ENCODE measurements around the gene GPER1. TPM values are rescaled to one million over a fixed set of nuclear protein-coding genes. Genes with fewer than 3 reads are reported as not detected.

The GPER1 gene
- total RNA-seq, 1 experiment from 2014 or later, result 4.9 TPM

GRCh38 chr7:1090686-1091643 is 3.1 kb downstream of the GPER1 start:
- no peaks in the 10 kb centered on the region for H3K36me3 ChIP-seq (ENCODE audit: low read depth, low read length)
- peaks cover 5% of the 10 kb centered on the region for H3K79me2 ChIP-seq (ENCODE audit: low read length)
- no peak overlapping the region for H3K4me2 ChIP-seq (ENCODE audit: low read length)
- BruUV-seq (replicated peaks), result no TSS peak
- no peak overlapping the region for H3K27ac ChIP-seq (ENCODE audit: low read length)
- CTCF ChIA-PET, result interaction anchor here (0.9 kb wide), 1 partner anchor 98 kb away, joined by 3 read pairs; no protein-coding TSS in a partner anchor
- peaks cover 31% of the 10 kb centered on the region for H3K4me1 ChIP-seq (ENCODE audit: insufficient read depth, low read length)
- no peaks in the 10 kb centered on the region for H3K27me3 ChIP-seq (ENCODE audit: low read length)
- H3K9me3 ChIP-seq (ENCODE audit: low read length), result no peaks in the 10 kb centered on the region
- H4K20me1 ChIP-seq (ENCODE audit: low read length), result no peaks in the 10 kb centered on the region
- no peak overlapping the region for H2AFZ ChIP-seq (ENCODE audit: low read length)
- H3K4me3 ChIP-seq (ENCODE audit: low read length), result no peak overlapping the region
- ATAC-seq (peak; percentile 15), DNase-seq (peak; percentile 9)
- no peaks in the 10 kb centered on the region for H3K9me2 ChIP-seq (replicated peaks; ENCODE audit: low read length)
- no peak for TF ChIP-seq EZH2phosphoT487 (IDR thresholded peaks at IDR 0.05; ENCODE audit: borderline replicate concordance, low read length)
- no peak for TF ChIP-seq EZH2 (IDR thresholded peaks at IDR 0.05; ENCODE audit: low read length, unreplicated experiment)
- no peak for TF ChIP-seq CTCF (conservative IDR thresholded peaks at IDR 0.05; ENCODE audit: low read depth, low read length)
- no peaks in the 10 kb centered on the region for H3F3A ChIP-seq (ENCODE audit: low read length, unreplicated experiment)
- intact Hi-C loops (cut with micrococcal nuclease), result no loop called here
- POLR2A ChIA-PET (ENCODE audit: unreplicated experiment), result no interaction called here
- H3K9ac ChIP-seq (ENCODE audit: low read length), result no peak overlapping the region

- Histone ChIP-seq H2AFZ (ENCODE audit: low read length) (no peak overlapping the region), H3F3A (ENCODE audit: low read length, unreplicated experiment) (no peaks in the 10 kb centered on the region), H3K9me3 (ENCODE audit: low read length) (no peaks in the 10 kb centered on the region), H3K27me3 (ENCODE audit: low read length) (no peaks in the 10 kb centered on the region), H3K4me1 (ENCODE audit: insufficient read depth, low read length) (peaks cover 24% of the 10 kb centered on the region), H3K79me2 (ENCODE audit: low read length) (peaks cover 5% of the 10 kb centered on the region), H3K27ac (ENCODE audit: low read length) (no peak overlapping the region), H3K4me3 (ENCODE audit: low read length) (no peak overlapping the region), H3K9me2 (replicated peaks; ENCODE audit: low read length) (no peaks in the 10 kb centered on the region), H3K4me2 (ENCODE audit: low read length) (no peak overlapping the region), H3K36me3 (ENCODE audit: low read depth, low read length) (no peaks in the 10 kb centered on the region), H4K20me1 (ENCODE audit: low read length) (no peaks in the 10 kb centered on the region), H3K9ac (ENCODE audit: low read length) (no peak overlapping the region)
- no TSS peak for BruUV-seq (replicated peaks)
- ATAC-seq (no peak), DNase-seq (no peak)
- ChIA-PET POLR2A (ENCODE audit: unreplicated experiment) (no interaction called here), CTCF (interaction anchor here (0.9 kb wide), 1 partner anchor 98 kb away, joined by 3 read pairs; no protein-coding TSS in a partner anchor)
- intact Hi-C loops (cut with micrococcal nuclease), result no loop called here
- no peak for TF ChIP-seq EZH2 (IDR thresholded peaks at IDR 0.05; ENCODE audit: low read length, unreplicated experiment)
- TF ChIP-seq EZH2phosphoT487 (IDR thresholded peaks at IDR 0.05; ENCODE audit: borderline replicate concordance, low read length), result no peak
- no peak for TF ChIP-seq CTCF (conservative IDR thresholded peaks at IDR 0.05; ENCODE audit: low read depth, low read length)
Observed at GRCh38 chr7:1091644-1092027, 3.7 kb downstream of the GPER1 start.

- POLR2A ChIA-PET (ENCODE audit: unreplicated experiment), result no interaction called here
- CTCF ChIA-PET, result no interaction called here
Observed at GRCh38 chr7:1092161-1092632, 4.3 kb downstream of the GPER1 start.

More at GRCh38 chr7:1092161-1092632, 4.3 kb downstream of the GPER1 start:
- no peak overlapping the region for H3K27ac ChIP-seq (ENCODE audit: low read length)
- H2AFZ ChIP-seq (ENCODE audit: low read length), result no peak overlapping the region
- H4K20me1 ChIP-seq (ENCODE audit: low read length), result no peaks in the 10 kb centered on the region
- peaks cover 21% of the 10 kb centered on the region for H3K4me1 ChIP-seq (ENCODE audit: insufficient read depth, low read length)
- H3K9ac ChIP-seq (ENCODE audit: low read length), result no peak overlapping the region
- intact Hi-C loops (cut with micrococcal nuclease), result no loop called here
- DNase-seq (no peak), ATAC-seq (no peak)
- H3K36me3 ChIP-seq (ENCODE audit: low read depth, low read length), result no peaks in the 10 kb centered on the region
- no peak overlapping the region for H3K4me3 ChIP-seq (ENCODE audit: low read length)
- peaks cover 5% of the 10 kb centered on the region for H3K79me2 ChIP-seq (ENCODE audit: low read length)
- no peaks in the 10 kb centered on the region for H3K9me2 ChIP-seq (replicated peaks; ENCODE audit: low read length)
- TF ChIP-seq CTCF (conservative IDR thresholded peaks at IDR 0.05; ENCODE audit: low read depth, low read length) (no peak), EZH2 (IDR thresholded peaks at IDR 0.05; ENCODE audit: low read length, unreplicated experiment) (no peak), EZH2phosphoT487 (IDR thresholded peaks at IDR 0.05; ENCODE audit: borderline replicate concordance, low read length) (no peak)
- no TSS peak for BruUV-seq (replicated peaks)
- H3K4me2 ChIP-seq (ENCODE audit: low read length), result no peak overlapping the region
- H3F3A ChIP-seq (ENCODE audit: low read length, unreplicated experiment), result no peaks in the 10 kb centered on the region
- H3K27me3 ChIP-seq (ENCODE audit: low read length), result no peaks in the 10 kb centered on the region
- H3K9me3 ChIP-seq (ENCODE audit: low read length), result no peaks in the 10 kb centered on the region

Data from PC-3 (cell line).